OCI-LY3 (cell line): ENCODE results near the gene NELL1.

Source experiments
- CTCF ChIP-seq: fragments of 200-600, 300-600 bp; sonication (generic); IDR thresholded peaks from 2 replicates; pipeline ENCODE4 v1.5.1; 2014; ENCODE audit warnings: antibody characterized with exemption, low read length, low read depth
- EZH2phosphoT487 ChIP-seq: fragments of 200-600 bp; shearing (Covaris generic); IDR thresholded peaks from 2 replicates; pipeline ENCODE4 v1.6.1; 2018; ENCODE audit warnings: antibody characterized with exemption, mixed run types, low read depth

GRCh38 chr11:21465920-21466319 lies 796.5 kb downstream of the NELL1 start:
- no peak for TF ChIP-seq CTCF
- no peak for TF ChIP-seq EZH2phosphoT487
